ENCODE results near the gene DAAM1.

Gene DAAM1

GRCh38 chr14:59262717-59263454, 74.4 kb downstream of the DAAM1 start:
- no peak for TF ChIP-seq CTCF (IDR thresholded peaks at IDR 0.05; ENCODE audit: low read depth, low read length)
- H3K4me3 ChIP-seq (ENCODE audit: low read depth, low read length): no peak overlapping the region

- TF ChIP-seq CTCF (IDR thresholded peaks at IDR 0.05; ENCODE audit: low read depth, low read length): no peak
Measured at GRCh38 chr14:59265808-59266207, 77.3 kb downstream of the DAAM1 start.

GRCh38 chr14:59267046-59267445, 78.6 kb downstream of the DAAM1 start:
- H3K4me3 ChIP-seq (ENCODE audit: low read depth, low read length): no peak overlapping the region
- no peak for TF ChIP-seq CTCF (IDR thresholded peaks at IDR 0.05; ENCODE audit: low read depth, low read length)

More at GRCh38 chr14:59265808-59266207, 77.3 kb downstream of the DAAM1 start:
- no peak overlapping the region for H3K4me3 ChIP-seq (ENCODE audit: low read depth, low read length)

GRCh38 chr14:59268011-59268410, 79.5 kb downstream of the DAAM1 start:
- no peak for TF ChIP-seq CTCF (IDR thresholded peaks at IDR 0.05; ENCODE audit: low read depth, low read length)
- no peak overlapping the region for H3K4me3 ChIP-seq (ENCODE audit: low read depth, low read length)

- H3K4me3 ChIP-seq (ENCODE audit: low read depth, low read length): no peak overlapping the region
- TF ChIP-seq CTCF (IDR thresholded peaks at IDR 0.05; ENCODE audit: low read depth, low read length): no peak
Measured at GRCh38 chr14:59268858-59269257, 80.4 kb downstream of the DAAM1 start.

- no peak for TF ChIP-seq CTCF (IDR thresholded peaks at IDR 0.05; ENCODE audit: low read depth, low read length)
- no peak overlapping the region for H3K4me3 ChIP-seq (ENCODE audit: low read depth, low read length)
Measured at GRCh38 chr14:59269466-59269865, 81.0 kb downstream of the DAAM1 start.

GRCh38 chr14:59271256-59271655, 82.8 kb downstream of the DAAM1 start:
- TF ChIP-seq CTCF (IDR thresholded peaks at IDR 0.05; ENCODE audit: low read depth, low read length): no peak
- no peak overlapping the region for H3K4me3 ChIP-seq (ENCODE audit: low read depth, low read length)

All from WI38 (cell line).